ENCODE measurements around the gene ENTPD3. TPM values are rescaled to one million over a fixed set of nuclear protein-coding genes. Genes with fewer than 3 reads are reported as not detected.
A peak's percentile ranks its signal among the peaks of the same experiment; 100 is the strongest.

ENTPD3 gene
- total RNA-seq, 6 donors from 2014 or later: 2.1 to 9.6 (median 3.9) TPM

- ATAC-seq (ENCODE audit: low FRiP score in 2 of 2) (no peak), DNase-seq (no peak)
- H3K27ac ChIP-seq: no peak overlapping the region
- no peak for TF ChIP-seq CTCF (IDR thresholded peaks at IDR 0.05)
- no peak for TF ChIP-seq POLR2A (IDR thresholded peaks at IDR 0.05)
- no peak for TF ChIP-seq EP300 (IDR thresholded peaks at IDR 0.05)
- TF ChIP-seq POLR2AphosphoS5 (IDR thresholded peaks at IDR 0.05): no peak
- H3K9me3 ChIP-seq: no peaks in the 10 kb centered on the region
- peaks cover 9 to 22% (median 20%) of the 10 kb centered on the region in 4 donors for H3K4me1 ChIP-seq
- H3K4me3 ChIP-seq: no peak overlapping the region
- peaks cover 0 to 5% (median 0%) of the 10 kb centered on the region in 4 donors for H3K36me3 ChIP-seq
- H3K27me3 ChIP-seq: no peaks in the 10 kb centered on the region
Observed at GRCh38 chr3:40451551-40451950, 64.6 kb downstream of the ENTPD3 start.

GRCh38 chr3:40452057-40452456, 65.1 kb downstream of the ENTPD3 start:
- Histone ChIP-seq H3K9me3 (no peaks in the 10 kb centered on the region), H3K27me3 (no peaks in the 10 kb centered on the region), H3K36me3 (peaks cover 0 to 4% (median 0%) of the 10 kb centered on the region in 4 donors), H3K27ac (peak overlapping the region in 2 of 4 donors; percentile 94), H3K4me3 (peak overlapping the region in 3 of 4 donors; percentile 57 to 70 (median 64)), H3K4me1 (peaks cover 10 to 23% (median 20%) of the 10 kb centered on the region in 4 donors)
- DNase-seq: no peak
- 88 to 92% methylated on average over 1 of the region's 1 CpG for WGBS, 2 donors
- TF ChIP-seq EP300 (IDR thresholded peaks at IDR 0.05) (no peak), POLR2AphosphoS5 (IDR thresholded peaks at IDR 0.05) (no peak), POLR2A (IDR thresholded peaks at IDR 0.05) (no peak)
- ATAC-seq (ENCODE audit: low FRiP score in 2 of 2): no peak

- peak overlapping the region; percentile 57 to 70 (median 62) for H3K4me3 ChIP-seq
- WGBS, 2 donors: 0% methylated on average over 2 to 7 of the region's 7 CpGs
Observed at GRCh38 chr3:40452562-40452875, 65.5 kb downstream of the ENTPD3 start.

GRCh38 chr3:40452876-40453730, 66.1 kb downstream of the ENTPD3 start:
- no peaks in the 10 kb centered on the region for H3K9me3 ChIP-seq
- ATAC-seq (ENCODE audit: low FRiP score in 2 of 2): peak; percentile 97 to 99
- peak overlapping the region; percentile 57 to 70 (median 62) for H3K4me3 ChIP-seq
- no peaks in the 10 kb centered on the region for H3K27me3 ChIP-seq
- peaks cover 15 to 29% (median 24%) of the 10 kb centered on the region in 4 donors for H3K4me1 ChIP-seq
- peak overlapping the region; percentile 84 to 94 (median 93) for H3K27ac ChIP-seq
- WGBS, 2 donors: 0 to 1% methylated on average over 25 to 41 of the region's 41 CpGs
- peak; percentile 89 to 100 for DNase-seq
- TF ChIP-seq CTCF (IDR thresholded peaks at IDR 0.05) (no peak), EP300 (IDR thresholded peaks at IDR 0.05) (peak in 1 of 4 donors; percentile 44), POLR2A (IDR thresholded peaks at IDR 0.05) (peak in 2 of 4 donors; percentile 37 to 78), POLR2AphosphoS5 (IDR thresholded peaks at IDR 0.05) (peak; percentile 78 to 79)
- H3K36me3 ChIP-seq: peaks cover 0 to 5% (median 0%) of the 10 kb centered on the region in 4 donors

More at GRCh38 chr3:40452562-40452875, 65.5 kb downstream of the ENTPD3 start:
- no peaks in the 10 kb centered on the region for H3K27me3 ChIP-seq
- H3K4me1 ChIP-seq: peaks cover 10 to 24% (median 20%) of the 10 kb centered on the region in 4 donors
- no peaks in the 10 kb centered on the region for H3K9me3 ChIP-seq
- peaks cover 0 to 4% (median 0%) of the 10 kb centered on the region in 4 donors for H3K36me3 ChIP-seq
- TF ChIP-seq CTCF (IDR thresholded peaks at IDR 0.05) (no peak), EP300 (IDR thresholded peaks at IDR 0.05) (no peak), POLR2AphosphoS5 (IDR thresholded peaks at IDR 0.05) (no peak), POLR2A (IDR thresholded peaks at IDR 0.05) (no peak)
- DNase-seq (no peak), ATAC-seq (ENCODE audit: low FRiP score in 2 of 2) (no peak)
- peak overlapping the region; percentile 84 to 94 (median 93) for H3K27ac ChIP-seq

- no peak for ATAC-seq (ENCODE audit: low FRiP score in 2 of 2)
- no peak for DNase-seq
- peaks cover 0 to 13% (median 6%) of the 10 kb centered on the region in 4 donors for H3K36me3 ChIP-seq
- H3K4me1 ChIP-seq: peaks cover 23 to 38% (median 32%) of the 10 kb centered on the region in 4 donors
- WGBS, 2 donors: 45 to 46% methylated on average over 6 of the region's 6 CpGs
- H3K27ac ChIP-seq: peak overlapping the region in 3 of 4 donors; percentile 84 to 94 (median 94)
- no peaks in the 10 kb centered on the region for H3K9me3 ChIP-seq
- no peak for TF ChIP-seq POLR2A (IDR thresholded peaks at IDR 0.05)
- peak overlapping the region in 3 of 4 donors; percentile 57 to 70 (median 64) for H3K4me3 ChIP-seq
- H3K27me3 ChIP-seq: no peaks in the 10 kb centered on the region
Observed at GRCh38 chr3:40453933-40454332, 66.9 kb downstream of the ENTPD3 start.
